ENCODE measurements around the gene EPHA8.

DNA sequence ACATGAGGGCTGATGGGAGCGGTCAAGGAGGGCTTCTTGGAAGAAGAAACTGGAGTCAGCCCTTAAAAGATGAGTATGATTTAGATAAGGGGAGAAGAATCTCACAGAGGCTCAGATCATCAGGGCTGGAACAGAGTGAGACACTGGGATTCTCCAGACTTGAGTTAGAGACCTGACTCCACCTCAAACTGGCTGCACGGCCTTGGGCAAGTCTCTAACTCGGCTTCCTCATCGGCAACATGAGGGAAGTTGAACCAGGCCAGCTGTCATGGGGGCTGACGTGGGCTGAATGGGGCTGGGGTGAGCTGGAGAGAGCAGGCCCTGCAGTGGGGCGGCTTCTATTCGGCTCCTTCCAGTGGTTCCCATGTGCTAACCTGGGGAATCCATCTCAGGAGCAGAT, 82.6 kb downstream of the EPHA8 start:
- TF ChIP-seq, protein P1, sequence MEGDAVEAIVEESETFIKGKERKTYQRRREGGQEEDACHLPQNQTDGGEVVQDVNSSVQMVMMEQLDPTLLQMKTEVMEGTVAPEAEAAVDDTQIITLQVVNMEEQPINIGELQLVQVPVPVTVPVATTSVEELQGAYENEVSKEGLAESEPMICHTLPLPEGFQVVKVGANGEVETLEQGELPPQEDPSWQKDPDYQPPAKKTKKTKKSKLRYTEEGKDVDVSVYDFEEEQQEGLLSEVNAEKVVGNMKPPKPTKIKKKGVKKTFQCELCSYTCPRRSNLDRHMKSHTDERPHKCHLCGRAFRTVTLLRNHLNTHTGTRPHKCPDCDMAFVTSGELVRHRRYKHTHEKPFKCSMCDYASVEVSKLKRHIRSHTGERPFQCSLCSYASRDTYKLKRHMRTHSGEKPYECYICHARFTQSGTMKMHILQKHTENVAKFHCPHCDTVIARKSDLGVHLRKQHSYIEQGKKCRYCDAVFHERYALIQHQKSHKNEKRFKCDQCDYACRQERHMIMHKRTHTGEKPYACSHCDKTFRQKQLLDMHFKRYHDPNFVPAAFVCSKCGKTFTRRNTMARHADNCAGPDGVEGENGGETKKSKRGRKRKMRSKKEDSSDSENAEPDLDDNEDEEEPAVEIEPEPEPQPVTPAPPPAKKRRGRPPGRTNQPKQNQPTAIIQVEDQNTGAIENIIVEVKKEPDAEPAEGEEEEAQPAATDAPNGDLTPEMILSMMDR (conservative IDR thresholded peaks at IDR 0.05; ENCODE audit: low read depth, low read length) = no peak
- no peak for TF ChIP-seq EZH2 (IDR thresholded peaks at IDR 0.05; ENCODE audit: low read length, unreplicated experiment)
- no peak for TF ChIP-seq EZH2phosphoT487 (IDR thresholded peaks at IDR 0.05; ENCODE audit: borderline replicate concordance, low read length)

Measured in PC-3 (cell line).